WTC11 (cell line): ENCODE results near the gene HDAC9.

Experiments used
- CTCF ChIP-seq: fragments of 200-600 bp; IDR thresholded peaks from 2 replicates; pipeline ENCODE4 v1.8.0; 2022; ENCODE audit warnings: antibody characterized with exemption
- ELF4 ChIP-seq: sonication (generic); formaldehyde crosslinking; IDR thresholded peaks from 2 replicates; pipeline ENCODE4 v1.8.1; 2022; ENCODE audit warnings: low read depth, mild to moderate bottlenecking, moderate library complexity, missing genetic modification reagents

DNA sequence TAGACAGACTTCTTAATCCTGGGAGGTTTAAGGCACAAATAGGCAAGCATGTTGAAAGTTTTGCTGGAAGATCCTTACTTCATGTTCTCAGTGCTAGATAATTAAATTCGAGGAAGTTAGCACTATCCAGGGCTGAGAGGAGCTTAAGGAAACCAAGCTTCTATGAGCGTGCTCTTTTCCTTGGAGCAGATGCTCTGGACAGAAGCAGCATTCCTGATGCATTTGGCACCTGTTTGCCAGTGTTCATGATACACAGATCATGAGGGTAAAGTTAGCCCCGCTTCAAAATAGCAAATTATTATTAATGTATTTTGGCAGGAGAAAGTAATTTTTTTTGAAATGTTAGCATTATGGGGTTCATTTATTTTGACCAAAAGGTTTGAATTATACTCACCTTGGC, 9.4 kb downstream of the HDAC9 start:
- TF ChIP-seq CTCF (no peak), ELF4 (CRISPR knock-in tag) (no peak)
